Measurements from ENCODE around the gene CSPG4.
"Not testable (repeated sequence)": the region's sequence is repeated elsewhere in the genome, so short reads cannot be mapped to it uniquely, and the experiment has no call there.

CSPG4 gene

DNA sequence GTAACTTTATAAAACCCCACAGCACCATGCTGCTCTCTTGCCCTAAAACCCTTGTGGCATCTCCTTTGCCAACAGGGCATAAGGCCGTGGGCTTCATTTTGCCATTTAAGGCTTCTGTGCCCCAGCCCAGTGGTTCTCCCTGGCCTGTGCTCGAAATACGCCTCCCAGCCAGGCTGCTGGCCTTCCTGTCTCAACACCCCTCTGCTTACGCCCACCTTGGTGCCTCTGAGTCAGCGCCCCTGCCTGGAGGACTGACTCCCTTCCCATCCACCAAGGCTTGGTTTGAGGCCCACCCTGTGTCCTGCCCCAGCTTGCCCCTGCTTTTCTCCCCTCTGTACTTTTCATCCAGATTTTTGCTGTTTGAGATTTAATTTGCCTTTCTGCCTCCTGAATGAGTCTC is 1.8 kb downstream of the CSPG4 start:
- peaks cover 43% of the 10 kb centered on the region for H3K27me3 Mint-ChIP-seq
- CTCF ChIA-PET, H3K4me3 Mint-ChIP-seq, H3K9me3 Mint-ChIP-seq, H3K27ac Mint-ChIP-seq, DNase-seq, H3K4me1 Mint-ChIP-seq, H3K36me3 Mint-ChIP-seq: not testable (repeated sequence)

DNA sequence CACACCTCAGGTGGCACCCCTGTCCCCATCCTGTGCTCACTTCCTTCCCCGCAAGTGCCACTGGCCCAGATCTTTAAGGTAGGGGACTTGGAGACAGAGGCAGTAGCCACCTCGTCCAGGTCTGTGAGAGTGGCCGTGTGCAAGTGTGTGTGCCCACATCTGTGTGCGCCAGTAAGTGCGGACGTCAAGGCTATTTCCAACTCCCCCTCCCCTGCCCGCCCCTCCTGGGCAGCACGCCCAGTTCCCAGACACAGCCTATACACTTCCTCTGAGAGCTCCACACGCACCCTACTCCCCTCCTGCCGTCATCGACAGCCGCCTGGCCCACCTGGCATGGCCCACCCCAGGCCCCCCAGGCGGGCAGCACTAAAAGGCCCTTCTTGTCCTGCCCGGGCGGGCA is 3.2 kb downstream of the CSPG4 start:
- not testable (repeated sequence) for DNase-seq, H3K27ac Mint-ChIP-seq, H3K4me3 Mint-ChIP-seq, H3K4me1 Mint-ChIP-seq, H3K36me3 Mint-ChIP-seq, H3K9me3 Mint-ChIP-seq
- CTCF ChIA-PET = interaction anchor here (1.7 kb wide), 1 partner anchor 93 kb away, joined by 6 read pairs; no protein-coding TSS in a partner anchor
- peaks cover 32% of the 10 kb centered on the region for H3K27me3 Mint-ChIP-seq

DNA sequence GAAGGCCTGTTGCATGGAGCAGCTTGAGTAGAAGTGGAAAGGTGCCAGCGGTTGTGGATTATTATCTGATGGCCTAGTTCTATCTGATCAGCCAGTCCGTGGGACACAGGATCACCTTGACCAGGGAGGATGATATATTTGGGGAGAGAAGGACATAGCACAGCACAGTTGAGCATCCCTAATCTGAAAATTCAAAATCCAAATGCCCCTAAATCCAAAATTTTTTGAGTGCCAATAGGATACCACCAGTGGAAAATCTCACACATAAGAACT is 6.0 kb downstream of the CSPG4 start:
- Mint-ChIP-seq H3K27ac (no peak overlapping the region), H3K9me3 (no peaks in the 10 kb centered on the region), H3K27me3 (peaks cover 3% of the 10 kb centered on the region), H3K36me3 (no peaks in the 10 kb centered on the region), H3K4me1 (no peaks in the 10 kb centered on the region), H3K4me3 (no peak overlapping the region)
- CTCF ChIA-PET = no interaction called here
- no peak for DNase-seq

DNA sequence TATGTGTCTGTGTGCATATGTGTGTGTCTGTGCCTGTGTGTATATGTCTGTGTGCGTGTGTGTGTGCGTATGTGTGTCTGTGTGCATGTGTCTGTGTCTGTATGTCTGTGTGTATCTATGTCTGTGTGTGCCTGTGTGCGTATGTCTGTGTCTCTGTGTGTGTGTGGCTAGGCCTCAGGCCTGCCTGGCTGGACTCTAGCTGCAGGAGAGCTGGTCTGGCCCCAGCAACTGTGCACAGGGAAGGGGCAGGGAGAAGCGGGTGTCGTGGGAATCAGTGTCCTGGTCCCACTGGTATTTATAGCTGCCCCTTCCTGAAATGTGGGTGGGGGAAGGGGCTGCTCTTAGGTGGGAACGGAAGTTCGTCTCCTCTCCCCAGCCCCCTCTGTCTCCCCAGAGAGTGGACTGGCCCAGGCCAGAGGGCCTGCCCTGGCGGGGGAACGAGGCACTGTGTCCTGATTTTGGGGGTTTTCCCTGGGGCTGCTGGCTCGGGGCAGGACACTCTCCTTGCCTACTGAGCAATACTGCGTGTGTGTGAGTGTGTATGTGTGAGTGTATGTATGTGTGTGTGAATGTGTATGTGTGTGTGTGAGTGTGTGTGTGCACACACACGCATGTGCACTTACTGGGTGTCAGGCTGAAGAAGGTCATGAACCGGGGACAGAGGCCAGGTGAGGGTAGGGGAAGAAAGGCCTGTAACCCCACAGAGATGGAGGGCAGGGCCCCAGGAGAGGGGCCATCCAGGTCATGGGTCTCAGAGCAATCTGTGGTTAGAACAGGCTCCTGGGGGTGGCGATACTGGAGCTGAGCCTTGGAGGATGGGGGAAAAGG is 6.6 kb downstream of the CSPG4 start:
- no peak overlapping the region for H3K4me3 Mint-ChIP-seq
- no peak overlapping the region for H3K27ac Mint-ChIP-seq
- no peaks in the 10 kb centered on the region for H3K27me3 Mint-ChIP-seq
- DNase-seq = no peak
- CTCF ChIA-PET = no interaction called here
- H3K4me1 Mint-ChIP-seq = no peaks in the 10 kb centered on the region
- no peaks in the 10 kb centered on the region for H3K36me3 Mint-ChIP-seq
- no peaks in the 10 kb centered on the region for H3K9me3 Mint-ChIP-seq

DNA sequence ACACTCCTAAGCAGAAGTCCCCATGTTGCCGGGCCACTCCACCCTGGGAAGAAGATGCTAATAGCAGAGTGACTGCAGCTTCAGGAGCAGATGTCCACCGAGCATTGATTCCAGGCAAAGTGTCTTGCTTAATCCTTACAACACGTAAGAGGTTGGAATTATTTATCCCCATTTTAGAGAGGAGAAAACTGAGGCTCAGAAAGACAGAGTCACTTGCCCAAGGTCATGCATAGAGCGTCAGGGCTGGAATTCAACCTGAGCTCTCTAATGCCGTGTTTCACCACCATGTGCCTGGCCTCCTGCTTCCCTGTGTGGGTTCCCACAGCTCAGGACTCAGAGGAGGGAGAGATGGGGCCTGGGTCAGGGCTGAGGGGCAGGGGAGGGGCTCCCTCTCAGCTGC is 7.3 kb downstream of the CSPG4 start:
- H3K4me3 Mint-ChIP-seq, H3K36me3 Mint-ChIP-seq, DNase-seq, H3K27me3 Mint-ChIP-seq, CTCF ChIA-PET, H3K9me3 Mint-ChIP-seq, H3K27ac Mint-ChIP-seq, H3K4me1 Mint-ChIP-seq: not testable (repeated sequence)

DNA sequence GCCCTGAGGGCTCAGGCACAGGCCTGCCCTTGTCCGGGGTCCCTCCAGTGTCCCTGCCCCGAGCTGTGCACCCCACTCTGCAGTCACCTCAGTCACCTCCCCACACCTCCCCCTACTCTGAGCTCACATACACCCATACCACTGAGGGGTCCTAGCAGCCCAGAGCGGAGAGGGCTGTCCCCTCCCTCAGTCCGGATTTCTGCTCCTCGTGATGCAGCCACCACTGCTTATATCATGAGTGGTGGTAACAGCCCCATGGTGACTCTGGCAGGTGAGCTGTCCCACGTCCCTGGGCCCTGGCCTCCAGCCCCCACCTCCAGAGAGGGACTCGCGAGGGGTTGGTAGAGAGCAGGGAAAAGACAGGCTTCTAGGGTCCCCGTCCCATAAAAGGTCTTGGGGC is 8.0 kb downstream of the CSPG4 start:
- Mint-ChIP-seq H3K27ac (no peak overlapping the region), H3K36me3 (no peaks in the 10 kb centered on the region), H3K4me3 (no peak overlapping the region), H3K4me1 (no peaks in the 10 kb centered on the region), H3K27me3 (peaks cover 11% of the 10 kb centered on the region), H3K9me3 (no peaks in the 10 kb centered on the region)
- CTCF ChIA-PET = no interaction called here
- no peak for DNase-seq

DNA sequence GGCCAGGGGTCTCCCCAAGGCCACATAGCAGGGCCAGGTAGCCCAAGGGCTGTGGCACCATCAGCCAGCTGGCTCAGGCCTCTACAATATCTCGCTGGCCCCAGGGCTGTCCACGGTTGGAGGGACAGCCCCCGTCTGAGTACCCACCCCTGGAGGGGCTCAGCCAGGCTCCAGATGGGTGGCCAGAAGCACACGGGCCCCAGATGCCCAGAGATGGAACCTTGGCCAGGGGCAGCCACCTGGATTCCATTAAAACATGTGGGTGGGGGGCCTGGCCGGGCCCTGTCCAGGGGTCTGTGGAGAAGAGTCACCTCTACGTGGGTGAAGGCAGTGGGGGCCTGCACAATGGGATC is 8.4 kb downstream of the CSPG4 start:
- no peak overlapping the region for H3K27ac Mint-ChIP-seq
- peaks cover 15% of the 10 kb centered on the region for H3K27me3 Mint-ChIP-seq
- CTCF ChIA-PET = no interaction called here
- no peaks in the 10 kb centered on the region for H3K9me3 Mint-ChIP-seq
- H3K36me3 Mint-ChIP-seq = no peaks in the 10 kb centered on the region
- peaks cover 3% of the 10 kb centered on the region for H3K4me1 Mint-ChIP-seq
- no peak for DNase-seq
- no peak overlapping the region for H3K4me3 Mint-ChIP-seq

DNA sequence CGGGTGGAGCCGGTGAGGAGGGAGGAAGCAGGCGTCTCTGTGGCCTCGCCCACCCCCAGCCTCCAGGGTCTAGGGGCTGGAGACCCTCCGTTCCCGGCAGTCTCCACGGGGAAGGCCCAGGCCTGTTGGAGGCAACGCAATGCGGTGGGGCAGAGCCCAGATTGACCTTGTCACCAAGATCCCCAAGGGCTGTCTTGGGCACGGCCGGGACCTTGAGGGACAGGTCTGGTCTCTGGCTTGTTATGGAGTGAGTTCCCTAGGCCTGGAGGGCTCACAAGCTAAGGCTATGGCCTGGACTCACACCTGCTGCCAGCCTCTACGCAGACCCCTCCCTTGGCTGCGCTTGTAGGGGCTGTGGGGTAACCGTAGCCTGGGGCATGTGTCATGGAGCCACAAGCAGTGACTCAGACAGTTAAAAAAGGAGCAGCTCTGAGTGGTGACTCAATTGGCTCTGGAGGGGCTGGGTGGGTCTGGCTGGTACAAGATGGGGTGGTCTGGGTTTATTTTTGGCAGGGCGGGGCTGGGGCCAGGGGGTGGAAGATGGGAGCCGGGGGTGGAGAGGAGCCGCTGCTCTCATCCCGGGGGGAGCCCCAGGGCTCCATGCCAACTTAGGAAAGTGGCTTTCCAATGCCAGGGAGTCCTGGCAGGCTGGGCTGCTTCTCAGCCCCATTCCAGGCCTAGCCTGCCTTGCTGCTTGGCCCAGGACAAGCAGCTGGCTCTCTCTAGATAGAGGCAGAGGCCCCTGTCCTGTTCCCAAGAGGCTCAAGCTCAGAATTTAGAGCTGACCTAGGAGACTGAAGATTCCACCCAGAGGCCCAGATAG is 9.0 kb downstream of the CSPG4 start:
- H3K36me3 Mint-ChIP-seq, CTCF ChIA-PET, H3K27ac Mint-ChIP-seq: not testable (repeated sequence)

DNA sequence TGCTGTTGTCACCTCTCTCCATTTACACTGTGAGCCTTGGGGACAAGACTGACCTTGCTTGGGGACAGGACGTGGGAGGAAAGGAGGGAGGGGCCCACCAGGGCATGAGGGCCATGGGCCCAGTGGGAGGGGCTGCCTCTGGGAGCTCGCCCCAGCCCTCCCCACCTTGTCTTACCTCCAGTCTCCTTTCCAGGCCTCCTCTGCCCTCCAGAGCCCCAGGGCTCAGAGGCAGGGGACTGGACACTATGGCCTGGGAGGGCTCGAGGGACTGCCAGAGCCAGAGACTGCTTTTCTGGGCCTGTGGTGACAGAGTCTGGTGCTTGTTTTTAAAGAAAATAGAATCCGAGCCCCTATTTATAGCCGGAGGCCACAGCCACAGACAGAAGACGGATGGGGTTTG is 10.2 kb downstream of the CSPG4 start:
- H3K4me1 Mint-ChIP-seq = peaks cover 4% of the 10 kb centered on the region
- peaks cover 30% of the 10 kb centered on the region for H3K27me3 Mint-ChIP-seq
- H3K36me3 Mint-ChIP-seq = no peaks in the 10 kb centered on the region
- no peaks in the 10 kb centered on the region for H3K9me3 Mint-ChIP-seq
- CTCF ChIA-PET = no interaction called here
- no peak for DNase-seq
- H3K27ac Mint-ChIP-seq = no peak overlapping the region
- H3K4me3 Mint-ChIP-seq = no peak overlapping the region

More for the DNA sequence above, 9.0 kb downstream of the CSPG4 start:
- H3K9me3 Mint-ChIP-seq, H3K4me1 Mint-ChIP-seq, H3K4me3 Mint-ChIP-seq, DNase-seq: not testable (repeated sequence)
- peaks cover 20% of the 10 kb centered on the region for H3K27me3 Mint-ChIP-seq

DNA sequence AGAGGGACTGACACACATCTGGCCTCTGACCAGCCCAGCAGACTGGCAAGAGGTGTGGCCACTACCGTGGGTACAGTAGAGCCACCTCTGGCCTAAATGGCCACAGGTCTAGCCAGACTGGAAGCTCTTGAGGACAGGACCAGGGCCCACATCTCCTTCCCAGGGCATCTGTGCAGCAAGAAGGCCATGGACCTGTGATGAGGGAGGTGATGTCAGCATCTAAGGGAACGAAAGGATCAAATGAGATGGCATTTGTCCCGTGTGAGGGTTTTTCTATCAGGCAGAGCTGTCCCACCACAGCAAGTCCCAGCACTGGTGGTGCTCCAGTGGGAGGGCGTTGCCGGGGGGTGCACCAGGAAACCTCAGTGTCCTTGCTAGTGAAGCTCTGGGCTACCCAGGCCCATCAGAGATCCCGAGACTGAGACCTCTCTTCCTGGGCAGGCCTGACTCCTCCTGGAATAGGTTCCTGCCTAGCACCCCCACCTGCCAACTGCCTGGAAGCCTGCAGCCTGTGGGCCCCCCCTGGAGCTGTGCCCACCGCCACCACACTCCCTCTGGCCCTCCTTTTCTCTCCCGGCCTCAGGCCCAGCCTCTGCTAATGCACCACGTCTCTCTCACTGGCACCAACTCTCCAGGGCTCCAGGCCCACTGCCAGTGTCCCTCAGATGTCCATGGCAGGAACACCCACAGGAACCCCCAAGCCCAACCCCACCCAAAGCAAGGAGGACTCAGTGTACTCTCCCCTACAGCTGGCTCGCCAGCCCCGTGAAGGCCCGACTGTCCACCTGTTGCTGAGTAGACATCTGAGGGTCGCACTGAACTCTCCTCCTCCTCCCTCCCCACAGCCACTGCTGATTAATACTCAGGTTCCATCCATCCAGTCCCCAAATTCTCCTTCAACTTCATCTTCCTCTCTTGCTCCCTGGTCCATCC is 11.3 kb downstream of the CSPG4 start:
- not testable (repeated sequence) for DNase-seq, H3K4me1 Mint-ChIP-seq, H3K27ac Mint-ChIP-seq, H3K4me3 Mint-ChIP-seq, H3K9me3 Mint-ChIP-seq, H3K36me3 Mint-ChIP-seq
- peaks cover 30% of the 10 kb centered on the region for H3K27me3 Mint-ChIP-seq
- CTCF ChIA-PET = interaction anchor here (1.1 kb wide), 1 partner anchor 101 kb away, joined by 3 read pairs; no protein-coding TSS in a partner anchor

DNA sequence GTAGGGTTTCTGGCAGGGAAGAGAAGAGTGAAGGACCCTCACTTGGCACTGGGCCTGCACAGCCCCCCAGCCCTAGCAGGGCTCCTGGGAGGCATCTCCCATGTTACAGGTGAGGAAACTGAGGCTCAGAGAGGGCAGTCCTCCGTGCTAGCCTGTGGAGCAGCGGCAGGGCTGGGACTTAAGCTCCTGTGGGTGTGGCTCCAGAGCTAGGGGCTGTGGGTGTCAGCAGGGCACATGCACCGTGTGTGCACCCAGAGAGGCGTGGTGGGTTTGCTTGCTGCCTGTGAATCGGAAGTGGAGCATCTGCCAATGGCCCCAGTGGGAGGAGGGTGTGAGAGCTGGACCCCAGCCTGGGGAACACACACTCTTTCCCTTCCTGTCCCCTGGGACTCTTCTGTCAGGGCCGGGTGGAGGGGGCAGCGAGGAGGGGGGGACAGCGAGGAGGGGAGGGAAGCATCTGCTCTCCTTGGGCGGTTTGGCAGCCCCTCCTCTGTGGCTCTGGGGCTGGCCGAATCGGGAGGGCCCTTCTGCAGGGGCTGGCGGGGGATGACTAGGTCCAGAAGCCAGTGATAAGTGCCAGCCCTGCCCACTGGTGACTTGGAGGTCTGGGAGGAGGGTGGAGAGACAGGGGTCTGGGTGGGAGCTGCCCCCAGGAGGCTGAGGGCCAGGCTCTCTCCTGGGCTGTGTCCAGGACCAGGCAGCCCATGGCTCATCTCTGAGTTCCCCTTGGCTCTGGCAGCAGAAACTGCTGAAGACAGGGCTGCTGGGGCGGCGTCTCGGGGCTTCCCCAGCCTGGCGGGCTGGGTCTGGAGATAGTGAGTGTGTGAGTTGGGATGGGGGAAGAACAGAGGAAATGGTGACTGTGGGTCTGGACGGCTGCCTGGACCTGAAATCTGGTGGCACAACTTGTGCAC is 12.4 kb downstream of the CSPG4 start:
- H3K27ac Mint-ChIP-seq, H3K9me3 Mint-ChIP-seq, H3K36me3 Mint-ChIP-seq, DNase-seq, H3K4me3 Mint-ChIP-seq, H3K4me1 Mint-ChIP-seq: not testable (repeated sequence)
- CTCF ChIA-PET = interaction anchor here (1.1 kb wide), 1 partner anchor 102 kb away, joined by 3 read pairs; no protein-coding TSS in a partner anchor
- H3K27me3 Mint-ChIP-seq = peaks cover 40% of the 10 kb centered on the region

DNA sequence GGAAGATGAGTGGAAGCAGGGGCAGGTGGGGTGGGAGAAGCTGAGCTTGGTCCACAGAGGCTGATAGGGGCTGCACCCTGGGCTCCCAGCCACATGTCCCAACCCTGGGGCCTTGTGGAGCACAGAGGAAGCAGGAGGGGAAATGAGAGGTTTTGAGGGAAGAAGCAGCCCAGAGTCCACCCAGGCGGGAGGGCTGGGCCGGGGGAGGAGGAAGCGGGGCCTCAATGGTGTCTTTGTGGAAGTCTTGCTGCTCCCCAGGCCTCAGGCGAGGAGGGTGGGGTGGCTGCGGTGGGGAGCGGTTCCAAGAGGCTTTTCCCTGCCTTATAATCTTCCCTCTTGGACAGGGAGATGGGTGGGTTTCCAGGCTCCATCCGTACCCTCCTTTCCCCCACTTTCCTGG is 13.1 kb downstream of the CSPG4 start:
- CTCF ChIA-PET, DNase-seq, H3K36me3 Mint-ChIP-seq, H3K4me3 Mint-ChIP-seq, H3K27ac Mint-ChIP-seq, H3K9me3 Mint-ChIP-seq: not testable (repeated sequence)
- H3K4me1 Mint-ChIP-seq = peaks cover 16% of the 10 kb centered on the region
- H3K27me3 Mint-ChIP-seq = peaks cover 46% of the 10 kb centered on the region

DNA sequence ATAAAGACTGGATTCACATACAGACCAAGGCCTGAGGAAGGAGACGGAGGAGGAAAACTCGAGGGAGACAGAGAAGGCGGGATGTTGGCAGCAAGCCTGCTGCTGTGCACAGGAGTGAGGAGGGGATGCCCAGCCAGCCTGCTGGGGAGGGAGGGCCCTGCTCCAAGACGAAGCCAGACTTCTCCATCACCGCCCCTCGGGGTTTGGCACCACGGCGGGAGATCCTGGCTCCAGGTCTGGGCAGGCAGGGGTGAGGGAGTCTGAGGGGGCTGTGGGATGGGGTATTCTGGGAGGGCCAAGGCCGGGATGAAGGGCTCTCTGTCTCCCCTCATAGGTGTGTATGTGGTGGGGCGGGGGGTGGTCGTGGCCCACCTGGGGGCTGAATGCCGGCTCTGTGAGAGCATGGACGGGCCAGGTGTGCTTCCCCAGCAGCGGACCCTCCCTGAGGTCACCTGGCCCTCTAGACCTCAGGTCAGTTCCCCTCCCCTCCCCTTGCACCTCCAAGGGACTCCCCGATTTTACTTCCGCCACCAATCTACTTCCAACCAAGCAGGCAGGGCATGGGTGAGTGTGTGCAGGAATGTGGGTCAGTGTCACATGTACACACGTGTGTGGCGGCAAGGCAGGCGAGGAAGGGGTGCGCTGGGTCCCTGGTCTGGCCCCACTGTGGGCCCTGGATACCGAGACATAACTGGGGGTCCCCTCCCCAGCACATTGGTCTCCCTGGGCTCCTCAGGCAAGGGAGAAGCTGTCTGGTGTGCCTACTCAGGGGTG is 14.5 kb downstream of the CSPG4 start:
- H3K27ac Mint-ChIP-seq, DNase-seq, H3K4me3 Mint-ChIP-seq, H3K9me3 Mint-ChIP-seq, H3K36me3 Mint-ChIP-seq, CTCF ChIA-PET: not testable (repeated sequence)
- Mint-ChIP-seq H3K27me3 (peaks cover 59% of the 10 kb centered on the region), H3K4me1 (peaks cover 18% of the 10 kb centered on the region)

Measured in activated naive CD4-positive, alpha-beta T cell treated with anti-CD3 and anti-CD28 coated beads, Interleukin-2, amount 10 ng/mL, durations not matched to agents 7 days and 5 days (primary cell).